GM19324 (cell line): ENCODE data around the gene TMTC2.
"Not testable (repeated sequence)": the region's sequence is repeated elsewhere in the genome, so short reads cannot be mapped to it uniquely, and the experiment has no call there.

Source experiments
- ATAC-seq: cut with Tn5 transposase; IDR thresholded peaks from one replicate; pipeline ENCODE4 v1.9.1; 2021; ENCODE audit warnings: mild to moderate bottlenecking, moderate library complexity; ENCODE audit not compliant: unreplicated experiment, low FRiP score

TMTC2 gene

DNA sequence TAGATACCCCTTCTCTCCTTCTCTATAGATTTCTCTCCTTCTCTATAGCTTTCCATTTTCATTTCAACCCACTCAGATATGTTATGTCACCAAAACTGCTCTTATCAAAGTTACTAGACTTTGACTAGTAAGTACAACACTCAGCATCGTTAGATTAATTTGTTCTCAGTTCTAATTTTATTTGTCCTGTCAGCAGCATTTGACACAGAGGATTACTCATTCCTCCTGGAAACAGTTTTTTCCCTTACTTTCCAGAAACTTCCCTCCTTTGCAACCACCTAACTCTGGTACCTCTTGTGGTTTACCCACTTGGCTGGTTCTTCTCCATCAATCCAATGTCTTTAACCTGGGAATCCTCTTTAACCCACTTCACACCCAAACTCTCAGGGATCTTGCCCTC is 423.7 kb downstream of the TMTC2 start:
- no peak for ATAC-seq

DNA sequence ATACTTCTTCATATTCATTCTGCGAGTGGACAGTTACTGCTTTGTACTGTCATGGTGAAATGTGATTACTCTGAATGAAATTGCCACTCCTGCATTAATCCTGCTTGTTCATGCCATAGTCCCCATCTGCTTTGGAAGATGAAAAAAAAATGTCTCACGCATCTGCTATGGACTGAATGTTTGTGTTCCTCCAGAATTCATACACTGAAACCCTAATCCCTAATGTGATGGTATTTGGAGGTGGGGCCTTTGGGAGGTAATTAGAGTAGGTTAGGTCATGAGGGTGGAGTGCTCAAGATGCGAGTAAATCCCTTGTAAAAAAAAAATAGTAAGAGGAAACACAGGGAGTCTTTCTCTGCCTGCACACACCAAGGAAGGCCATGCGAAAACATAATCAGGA is 427.2 kb downstream of the TMTC2 start:
- no peak for ATAC-seq

DNA sequence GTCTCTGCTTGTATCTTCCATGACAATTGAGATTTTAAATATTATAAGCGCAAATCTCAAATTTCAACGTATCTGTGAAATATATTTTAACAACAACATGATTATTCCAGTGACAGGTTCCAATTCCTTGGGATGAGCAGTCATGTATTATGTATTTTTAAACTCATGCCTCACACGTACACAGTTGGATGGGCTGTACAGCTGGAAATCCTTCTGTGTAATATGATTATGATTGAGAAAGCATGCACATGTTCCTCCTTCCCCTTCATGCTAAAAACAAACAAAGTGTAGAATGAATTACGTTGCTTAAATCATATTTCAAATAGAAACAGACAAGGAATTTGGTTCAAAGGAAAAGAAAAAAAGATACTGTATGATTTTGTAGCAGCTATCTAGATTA is 428.3 kb downstream of the TMTC2 start:
- ATAC-seq = no peak

GRCh38 chr12:83117926-83118325 is 431.2 kb downstream of the TMTC2 start:
- ATAC-seq = not testable (repeated sequence)

- ATAC-seq = no peak
These were observed 435.4 kb downstream of the TMTC2 start for GRCh38 chr12:83121897-83122622.

- ATAC-seq = no peak
These were observed 435.9 kb downstream of the TMTC2 start for GRCh38 chr12:83122623-83122934.

- ATAC-seq = no peak
These were observed 436.3 kb downstream of the TMTC2 start for GRCh38 chr12:83123039-83123438.

- no peak for ATAC-seq
These were observed 441.8 kb downstream of the TMTC2 start for GRCh38 chr12:83128540-83128939.

DNA sequence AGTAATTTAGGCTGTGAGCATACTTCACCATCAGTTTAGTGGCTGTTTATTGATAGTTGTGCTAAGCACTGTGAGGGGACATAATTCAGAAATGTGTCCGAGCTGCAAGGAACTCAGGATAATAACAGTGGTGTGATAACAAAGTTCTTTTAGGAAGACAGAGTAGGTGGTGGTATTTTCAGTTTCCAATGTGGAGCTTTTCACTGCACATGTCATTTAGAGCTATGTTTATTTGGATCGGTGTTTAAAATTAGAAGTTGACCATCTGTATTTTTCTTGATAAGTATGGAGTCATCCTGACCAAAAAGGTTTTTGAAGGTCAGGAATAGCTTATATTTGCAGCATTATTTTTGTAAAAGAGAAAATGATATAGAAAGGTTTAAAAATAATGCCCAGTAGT is 443.5 kb downstream of the TMTC2 start:
- no peak for ATAC-seq

DNA sequence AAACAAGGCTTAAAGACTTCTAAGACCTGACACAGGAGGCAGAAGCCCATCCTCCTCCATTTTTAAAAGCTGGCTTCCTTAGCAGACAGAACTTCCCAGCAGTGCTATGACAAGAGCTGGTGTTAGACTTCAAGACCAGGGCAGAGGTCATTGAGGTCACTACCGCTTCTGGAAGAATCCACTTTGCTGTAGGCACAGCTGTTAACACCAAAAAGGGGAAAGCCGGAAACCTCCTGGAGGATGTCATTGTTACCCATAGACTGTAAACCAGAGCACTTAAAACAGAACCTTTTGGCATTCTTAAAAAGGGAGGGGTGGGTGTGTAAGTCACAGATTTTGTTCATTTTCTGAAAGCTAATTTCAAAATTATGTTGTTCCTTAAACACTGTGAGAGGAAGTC is 445.7 kb downstream of the TMTC2 start:
- ATAC-seq = no peak

GRCh38 chr12:83136411-83136810 is 449.7 kb downstream of the TMTC2 start:
- no peak for ATAC-seq

- ATAC-seq = no peak
These were observed 453.4 kb downstream of the TMTC2 start for GRCh38 chr12:83140135-83140534.

- ATAC-seq = no peak
These were observed 454.8 kb downstream of the TMTC2 start for GRCh38 chr12:83141460-83141994.

GRCh38 chr12:83142914-83143313 is 456.2 kb downstream of the TMTC2 start:
- no peak for ATAC-seq

DNA sequence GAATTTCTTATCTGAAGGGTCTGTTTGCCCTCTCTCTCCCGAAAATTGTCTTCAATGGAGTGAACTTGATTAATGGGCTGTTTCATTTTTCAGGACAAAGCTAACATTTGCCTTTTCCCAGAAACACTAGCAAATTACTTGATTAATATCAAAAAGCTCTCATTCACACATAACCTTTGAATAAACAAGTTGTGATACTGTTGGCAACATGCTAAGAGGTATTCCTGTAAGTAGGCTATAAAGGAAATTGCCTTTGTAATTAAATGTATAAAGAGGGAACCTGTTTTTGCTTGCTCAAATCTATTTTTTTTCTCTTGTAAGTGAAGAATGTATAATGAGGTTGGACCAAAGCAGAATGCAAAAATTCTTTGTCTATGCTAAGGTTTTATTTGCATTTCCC is 457.2 kb downstream of the TMTC2 start:
- ATAC-seq = no peak

DNA sequence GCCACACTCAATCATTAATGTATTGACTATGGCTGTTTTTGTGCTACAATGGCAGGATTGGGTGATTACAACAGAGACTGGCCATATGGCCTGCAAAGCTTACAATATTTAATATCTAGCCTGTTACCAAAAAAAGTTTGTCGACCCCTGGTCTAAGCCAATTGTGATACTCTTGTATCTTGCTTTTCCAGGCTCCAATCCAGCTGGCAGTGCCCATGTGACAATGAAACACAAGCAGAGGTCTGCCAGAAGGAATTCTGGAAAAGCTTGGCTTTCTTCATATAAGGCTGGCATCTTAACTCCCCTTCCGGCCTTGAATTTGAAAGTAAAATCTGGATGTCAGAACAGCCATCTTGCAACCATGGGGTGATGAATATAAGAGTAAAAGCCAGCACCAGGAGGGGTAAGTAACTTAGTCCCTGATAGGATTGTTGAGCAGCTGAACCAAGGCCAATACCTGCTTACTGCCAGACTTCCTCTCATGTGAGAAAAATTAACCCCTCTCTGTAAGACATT is 458.7 kb downstream of the TMTC2 start:
- no peak for ATAC-seq

- no peak for ATAC-seq
These were observed 460.6 kb downstream of the TMTC2 start for GRCh38 chr12:83147341-83147740.

DNA sequence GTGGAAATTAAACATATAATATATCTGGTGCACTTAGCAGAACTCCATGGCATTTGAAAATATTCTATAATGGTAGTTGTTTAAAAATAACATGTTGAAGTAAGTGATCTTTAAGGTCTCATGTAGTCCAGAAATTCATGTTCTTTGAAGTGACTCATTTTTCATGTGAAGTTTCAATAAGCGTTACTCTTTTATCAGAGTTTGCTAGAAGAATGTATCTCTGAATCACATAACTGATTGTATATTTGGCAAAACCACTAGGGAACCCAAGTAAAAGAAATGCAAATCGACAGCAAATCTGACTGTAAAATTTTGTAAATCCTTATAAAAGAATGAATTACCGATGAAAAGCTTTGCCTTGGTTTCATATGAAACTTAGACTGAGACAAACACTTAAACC is 463.3 kb downstream of the TMTC2 start:
- ATAC-seq = no peak

- no peak for ATAC-seq
These were observed 463.9 kb downstream of the TMTC2 start for GRCh38 chr12:83150465-83151189.

DNA sequence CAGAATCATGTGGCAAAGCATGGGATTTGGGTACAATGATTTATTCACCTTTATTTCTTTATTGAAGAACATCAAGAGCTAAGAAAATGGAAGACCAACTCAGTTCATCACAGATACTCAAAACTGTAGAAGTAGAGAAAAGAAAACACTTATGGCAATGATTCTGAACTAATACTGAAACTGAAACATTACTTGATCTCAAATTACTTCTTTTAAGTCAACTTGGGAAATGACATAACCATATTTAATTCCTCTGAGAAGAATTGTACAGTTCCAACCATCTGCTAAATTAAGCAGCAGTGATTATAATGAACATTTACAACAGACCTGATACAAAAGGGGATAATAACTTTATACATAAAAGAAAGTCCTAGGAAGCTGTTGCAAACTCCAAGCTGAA is 466.5 kb downstream of the TMTC2 start:
- no peak for ATAC-seq

- no peak for ATAC-seq
These were observed 470.1 kb downstream of the TMTC2 start for GRCh38 chr12:83156815-83157214.

GRCh38 chr12:83157604-83158003 is 470.9 kb downstream of the TMTC2 start:
- ATAC-seq = no peak
